Calu3 (cell line): ENCODE data around the gene ACACB. TPM values are rescaled to one million over a fixed set of nuclear protein-coding genes. Genes with fewer than 3 reads are reported as not detected.
A peak's percentile ranks its signal among the peaks of the same experiment; 100 is the strongest.

Experiments
- BruUV-seq: library from RNA; stranded (reverse); fragments of 400-500 nt; replicated peaks from 2 replicates; lab custom pipeline; 2021; lab: Mats Ljungman, UMichigan
- CTCF ChIA-PET: fragments of 300-600 bp; sonication (Branson Sonifier 250); formaldehyde crosslinking; loops from one replicate; lab custom pipeline; 2022; ENCODE audit warnings: antibody characterized with exemption; lab: Charles Lee
- DNase-seq: peaks from one replicate; pipeline ENCODE4 v3.0.0; 2022
- H3K27ac Mint-ChIP-seq: one replicate; pipeline ENCODE4 v1.8.0; 2022; ENCODE audit warnings: mixed read lengths; ENCODE audit not compliant: unreplicated experiment
- H3K27me3 Mint-ChIP-seq: one replicate; pipeline ENCODE4 v1.8.0; 2022; ENCODE audit warnings: mixed read lengths; ENCODE audit not compliant: unreplicated experiment
- H3K36me3 Mint-ChIP-seq: one replicate; pipeline ENCODE4 v1.8.0; 2022; ENCODE audit warnings: mild to moderate bottlenecking, moderate library complexity, mixed read lengths; ENCODE audit not compliant: insufficient read depth, unreplicated experiment
- H3K4me1 Mint-ChIP-seq: one replicate; pipeline ENCODE4 v1.8.0; 2022; ENCODE audit warnings: mild to moderate bottlenecking, low read depth, mixed read lengths; ENCODE audit not compliant: unreplicated experiment
- H3K4me3 Mint-ChIP-seq: one replicate; pipeline ENCODE4 v1.8.0; 2022; ENCODE audit warnings: mild to moderate bottlenecking, low read depth, moderate library complexity, mixed read lengths; ENCODE audit not compliant: unreplicated experiment
- H3K9me3 Mint-ChIP-seq: one replicate; pipeline ENCODE4 v1.8.0; 2022; ENCODE audit warnings: low read depth, mixed read lengths; ENCODE audit not compliant: unreplicated experiment
- intact Hi-C: fragments of 100-400 bp; cut with micrococcal nuclease; formaldehyde crosslinking; loops from one replicate; pipeline ENCODE4 v1.10.0; 2022; ENCODE audit not compliant: unreplicated experiment
- total RNA-seq: library from RNA; stranded (reverse); gene quantifications from 2 replicates; pipeline ENCODE4 v1.2.3, GENCODE V29; 2022
- TF ChIP-seq, protein P1 (sequence below): fragments of 200-600 bp; IDR thresholded peaks from one replicate; pipeline ENCODE4 v1.8.0; 2022; ENCODE audit warnings: antibody characterized with exemption; ENCODE audit not compliant: unreplicated experiment

The ACACB gene
- total RNA-seq, 1 experiment from 2014 or later = 6.2 TPM

DNA sequence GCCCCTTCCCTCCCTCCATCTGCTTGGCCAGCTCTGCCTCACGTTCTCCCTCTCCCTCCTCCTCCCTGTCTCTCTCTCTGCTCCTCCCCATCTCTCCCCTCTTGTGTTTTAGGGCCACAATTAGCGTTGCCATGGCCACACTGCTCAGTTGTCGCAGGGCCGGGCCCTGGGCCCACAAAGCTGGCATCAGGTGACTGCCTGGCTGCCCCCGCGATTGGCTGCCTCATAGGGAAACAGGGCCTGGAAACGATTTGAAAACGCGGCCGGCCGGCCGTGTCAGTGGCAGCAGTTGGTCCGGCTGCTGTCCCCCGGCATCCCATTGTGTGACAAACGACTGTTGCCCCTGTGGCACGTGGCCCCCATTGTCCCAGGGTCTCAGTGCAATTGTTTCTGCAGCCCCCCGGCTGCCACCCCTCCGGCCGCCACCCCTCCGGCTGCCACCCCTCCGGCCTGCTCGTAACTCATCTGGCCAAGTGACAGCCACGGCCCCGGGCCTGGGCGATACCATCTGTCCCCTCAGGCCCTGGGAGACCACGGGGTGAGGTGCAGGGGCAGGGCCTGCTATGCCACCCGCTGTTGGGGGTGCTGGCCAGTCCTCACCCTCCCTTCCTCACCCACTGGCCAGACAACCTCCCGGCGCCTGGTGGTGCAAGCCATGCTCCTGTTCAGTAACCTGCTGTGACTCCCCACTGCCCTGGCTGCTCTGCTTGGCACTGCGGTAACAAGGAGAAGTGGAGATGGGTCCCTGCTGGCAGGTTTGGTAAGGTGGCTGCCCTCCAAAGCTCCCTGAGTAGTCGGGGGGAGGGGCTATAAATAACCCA is 175.3 kb downstream of the ACACB start:
- TF ChIP-seq, protein P1, sequence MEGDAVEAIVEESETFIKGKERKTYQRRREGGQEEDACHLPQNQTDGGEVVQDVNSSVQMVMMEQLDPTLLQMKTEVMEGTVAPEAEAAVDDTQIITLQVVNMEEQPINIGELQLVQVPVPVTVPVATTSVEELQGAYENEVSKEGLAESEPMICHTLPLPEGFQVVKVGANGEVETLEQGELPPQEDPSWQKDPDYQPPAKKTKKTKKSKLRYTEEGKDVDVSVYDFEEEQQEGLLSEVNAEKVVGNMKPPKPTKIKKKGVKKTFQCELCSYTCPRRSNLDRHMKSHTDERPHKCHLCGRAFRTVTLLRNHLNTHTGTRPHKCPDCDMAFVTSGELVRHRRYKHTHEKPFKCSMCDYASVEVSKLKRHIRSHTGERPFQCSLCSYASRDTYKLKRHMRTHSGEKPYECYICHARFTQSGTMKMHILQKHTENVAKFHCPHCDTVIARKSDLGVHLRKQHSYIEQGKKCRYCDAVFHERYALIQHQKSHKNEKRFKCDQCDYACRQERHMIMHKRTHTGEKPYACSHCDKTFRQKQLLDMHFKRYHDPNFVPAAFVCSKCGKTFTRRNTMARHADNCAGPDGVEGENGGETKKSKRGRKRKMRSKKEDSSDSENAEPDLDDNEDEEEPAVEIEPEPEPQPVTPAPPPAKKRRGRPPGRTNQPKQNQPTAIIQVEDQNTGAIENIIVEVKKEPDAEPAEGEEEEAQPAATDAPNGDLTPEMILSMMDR = no peak
- intact Hi-C loops = no loop called here
- CTCF ChIA-PET = no interaction called here
- no peak overlapping the region for H3K4me3 Mint-ChIP-seq
- no peaks in the 10 kb centered on the region for H3K36me3 Mint-ChIP-seq
- H3K27ac Mint-ChIP-seq = no peak overlapping the region
- BruUV-seq = no TSS peak
- peak; percentile 45 for DNase-seq
- no peaks in the 10 kb centered on the region for H3K4me1 Mint-ChIP-seq
- H3K27me3 Mint-ChIP-seq = peaks cover 94% of the 10 kb centered on the region
- no peaks in the 10 kb centered on the region for H3K9me3 Mint-ChIP-seq

DNA sequence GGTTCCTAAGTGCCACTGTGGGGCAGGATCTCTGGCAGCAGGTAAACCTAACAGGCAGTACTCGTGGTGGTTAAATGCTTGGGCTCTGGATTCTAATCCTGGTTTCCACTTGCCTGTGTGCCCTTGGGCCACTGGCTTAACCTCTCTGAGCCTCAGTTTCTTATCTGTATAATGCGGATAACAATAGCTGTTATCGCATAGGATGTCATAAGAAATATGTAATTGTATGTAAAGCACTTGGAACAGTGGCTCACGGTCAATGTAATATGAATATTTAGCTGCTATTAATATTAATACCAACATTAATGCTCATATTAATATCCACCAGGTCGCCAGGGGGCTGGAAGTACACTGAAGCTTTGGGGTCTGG is 175.9 kb downstream of the ACACB start:
- H3K4me3 Mint-ChIP-seq = no peak overlapping the region
- H3K36me3 Mint-ChIP-seq = no peaks in the 10 kb centered on the region
- no peaks in the 10 kb centered on the region for H3K4me1 Mint-ChIP-seq
- CTCF ChIA-PET = no interaction called here
- TF ChIP-seq, protein P1 = no peak
- no peaks in the 10 kb centered on the region for H3K9me3 Mint-ChIP-seq
- peaks cover 91% of the 10 kb centered on the region for H3K27me3 Mint-ChIP-seq
- intact Hi-C loops = no loop called here
- H3K27ac Mint-ChIP-seq = no peak overlapping the region
- DNase-seq = no peak
- BruUV-seq = no TSS peak

DNA sequence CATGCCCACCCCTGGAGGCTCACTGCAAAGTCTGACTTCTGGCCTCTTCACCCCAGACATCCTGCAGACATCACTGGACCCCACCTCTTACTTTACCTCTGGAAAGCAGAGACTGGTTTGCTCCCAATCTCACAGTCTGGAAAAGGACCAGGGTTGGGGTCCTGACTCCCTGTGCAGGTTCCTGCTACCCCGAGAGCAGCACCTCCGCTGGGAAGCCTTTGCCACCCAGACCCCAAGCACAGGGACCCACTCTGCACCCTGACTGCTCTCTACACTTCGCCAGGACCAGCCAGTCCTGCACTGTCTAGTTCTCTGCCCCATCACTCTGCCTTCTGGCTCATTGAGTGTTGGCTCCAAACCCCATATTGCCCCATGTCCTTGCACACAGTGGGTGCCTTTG is 176.7 kb downstream of the ACACB start:
- no TSS peak for BruUV-seq
- Mint-ChIP-seq H3K4me3 (no peak overlapping the region), H3K4me1 (no peaks in the 10 kb centered on the region), H3K27ac (no peak overlapping the region), H3K27me3 (peaks cover 87% of the 10 kb centered on the region), H3K36me3 (no peaks in the 10 kb centered on the region), H3K9me3 (no peaks in the 10 kb centered on the region)
- intact Hi-C loops = no loop called here
- no peak for DNase-seq
- CTCF ChIA-PET = interaction anchor here (0.6 to 0.7 kb wide), 2 partner anchors 23 to 31 kb away, joined by 3 read pairs; no protein-coding TSS in a partner anchor
- TF ChIP-seq, protein P1 = no peak

DNA sequence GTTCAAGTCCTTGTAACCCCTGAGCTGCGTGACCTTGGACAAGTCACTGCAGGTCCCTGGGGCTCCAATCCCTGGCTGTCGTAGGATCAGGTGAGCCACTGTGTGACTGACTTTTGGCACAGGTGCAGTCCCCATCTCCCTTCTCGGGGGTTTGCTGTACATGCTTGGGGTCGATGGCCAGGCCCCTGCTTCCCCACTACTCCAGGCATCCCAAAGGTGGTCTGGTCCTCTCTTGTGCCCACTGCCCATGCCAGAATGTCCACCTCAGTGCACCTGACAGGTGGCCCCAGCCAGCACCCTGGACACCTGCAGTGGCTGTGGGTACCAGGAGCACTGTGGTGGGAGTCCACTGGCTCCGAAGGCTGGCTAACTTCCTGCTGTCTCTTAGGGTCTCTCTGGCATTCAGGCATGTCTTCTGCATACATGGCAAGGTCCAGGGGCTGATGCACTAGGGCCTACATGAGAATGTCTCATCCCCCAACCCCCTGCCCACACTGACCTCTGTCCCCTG is 178.0 kb downstream of the ACACB start:
- no peaks in the 10 kb centered on the region for H3K4me1 Mint-ChIP-seq
- H3K27me3 Mint-ChIP-seq = peaks cover 87% of the 10 kb centered on the region
- H3K36me3 Mint-ChIP-seq = no peaks in the 10 kb centered on the region
- intact Hi-C loops = no loop called here
- no peak overlapping the region for H3K27ac Mint-ChIP-seq
- BruUV-seq = no TSS peak
- no peaks in the 10 kb centered on the region for H3K9me3 Mint-ChIP-seq
- H3K4me3 Mint-ChIP-seq = no peak overlapping the region
- TF ChIP-seq, protein P1 = no peak
- CTCF ChIA-PET = no interaction called here
- DNase-seq = no peak
